Measurements from ENCODE around the gene NEAT1.
A peak's percentile ranks its signal among the peaks of the same experiment; 100 is the strongest.

NEAT1 gene

GRCh38 chr11:65473278-65473860, 50.8 kb downstream of the NEAT1 start:
- H3K4me1 ChIP-seq (ENCODE audit: low read length) = peaks cover 29% of the 10 kb centered on the region
- no peaks in the 10 kb centered on the region for H3K36me3 ChIP-seq (replicated peaks; ENCODE audit: low read depth, low read length)
- no peak overlapping the region for H3K4me3 ChIP-seq (ENCODE audit: low read length)
- no peaks in the 10 kb centered on the region for H4K20me1 ChIP-seq (ENCODE audit: insufficient read depth, low read length)
- no peak overlapping the region for H3K4me2 ChIP-seq (ENCODE audit: low read length)
- TF ChIP-seq CTCF (IDR thresholded peaks at IDR 0.05; ENCODE audit: low read depth, low read length) = no peak
- no peak for TF ChIP-seq EZH2phosphoT487 (IDR thresholded peaks at IDR 0.05; ENCODE audit: low read depth)
- peaks cover 25% of the 10 kb centered on the region for H3K79me2 ChIP-seq (ENCODE audit: low read length)
- H2AFZ ChIP-seq (ENCODE audit: low read depth, low read length) = no peak overlapping the region
- no peak overlapping the region for H3K27ac ChIP-seq (ENCODE audit: low read length)
- H3K9me3 ChIP-seq (ENCODE audit: insufficient read depth, low read length) = no peaks in the 10 kb centered on the region
- H3K27me3 ChIP-seq (ENCODE audit: low read depth, low read length) = no peaks in the 10 kb centered on the region
- H3K9ac ChIP-seq (ENCODE audit: low read length) = no peak overlapping the region

DNA sequence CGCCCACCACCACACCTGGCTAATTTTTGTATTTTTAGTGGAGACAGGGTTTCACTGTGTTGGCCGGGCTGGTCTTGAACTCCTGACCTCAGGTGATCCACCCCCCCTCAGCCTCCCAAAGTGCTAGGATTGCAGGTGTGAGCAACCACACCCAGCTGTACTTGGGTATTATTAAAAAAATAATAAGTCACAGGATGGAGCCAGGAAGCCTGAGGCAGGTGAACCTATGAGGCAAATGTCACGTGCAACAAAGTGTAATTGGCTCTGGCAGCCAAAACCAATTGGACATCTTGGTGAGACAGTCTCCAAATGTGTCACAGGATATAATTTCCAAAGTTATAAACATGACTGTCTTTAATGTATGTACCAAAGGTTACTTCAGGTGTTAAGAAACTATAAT, 52.3 kb downstream of the NEAT1 start:
- H3K4me1 ChIP-seq (ENCODE audit: low read length) = peaks cover 27% of the 10 kb centered on the region
- no peak overlapping the region for H2AFZ ChIP-seq (ENCODE audit: low read depth, low read length)
- no peak for TF ChIP-seq CTCF (IDR thresholded peaks at IDR 0.05; ENCODE audit: low read depth, low read length)
- H3K9me3 ChIP-seq (ENCODE audit: insufficient read depth, low read length) = no peaks in the 10 kb centered on the region
- no peak overlapping the region for H3K4me3 ChIP-seq (ENCODE audit: low read length)
- H4K20me1 ChIP-seq (ENCODE audit: insufficient read depth, low read length) = no peaks in the 10 kb centered on the region
- no peak overlapping the region for H3K9ac ChIP-seq (ENCODE audit: low read length)
- no peak overlapping the region for H3K4me2 ChIP-seq (ENCODE audit: low read length)
- no peaks in the 10 kb centered on the region for H3K36me3 ChIP-seq (replicated peaks; ENCODE audit: low read depth, low read length)
- H3K27me3 ChIP-seq (ENCODE audit: low read depth, low read length) = no peaks in the 10 kb centered on the region
- no peak overlapping the region for H3K27ac ChIP-seq (ENCODE audit: low read length)
- peaks cover 25% of the 10 kb centered on the region for H3K79me2 ChIP-seq (ENCODE audit: low read length)

DNA sequence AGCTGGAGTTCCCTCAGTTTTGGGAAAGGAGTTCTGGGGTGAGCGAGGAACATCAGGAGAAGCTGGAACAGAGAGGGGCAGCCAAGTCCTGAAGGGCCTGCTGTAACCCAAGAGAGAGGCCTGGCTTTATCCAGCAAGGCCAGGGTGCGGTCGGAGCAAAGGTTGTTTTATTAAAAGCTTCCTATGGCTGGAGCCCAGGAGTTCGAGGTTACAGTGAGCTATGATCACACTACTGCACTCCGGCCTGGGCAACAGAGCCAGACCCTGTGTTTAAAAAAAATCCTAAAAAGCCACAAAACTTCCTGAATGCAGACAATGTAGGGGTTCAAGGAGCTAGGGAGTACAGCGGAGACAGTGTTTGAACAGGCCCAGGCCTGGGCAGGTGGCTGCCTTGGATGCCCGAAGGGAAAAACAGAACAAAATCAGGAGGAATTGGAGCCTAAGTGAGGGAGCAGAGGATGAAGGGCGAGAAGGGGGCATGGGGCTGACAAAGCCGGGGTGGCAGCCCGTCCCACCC, 54.1 kb downstream of the NEAT1 start:
- Histone ChIP-seq H3K79me2 (ENCODE audit: low read length) (peaks cover 22% of the 10 kb centered on the region), H3K4me1 (ENCODE audit: low read length) (peaks cover 21% of the 10 kb centered on the region), H4K20me1 (ENCODE audit: insufficient read depth, low read length) (no peaks in the 10 kb centered on the region), H3K27ac (ENCODE audit: low read length) (peak overlapping the region; percentile 80), H2AFZ (ENCODE audit: low read depth, low read length) (no peak overlapping the region), H3K9ac (ENCODE audit: low read length) (peak overlapping the region; percentile 96), H3K4me3 (ENCODE audit: low read length) (peak overlapping the region; percentile 87), H3K9me3 (ENCODE audit: insufficient read depth, low read length) (no peaks in the 10 kb centered on the region), H3K27me3 (ENCODE audit: low read depth, low read length) (no peaks in the 10 kb centered on the region), H3K36me3 (replicated peaks; ENCODE audit: low read depth, low read length) (no peaks in the 10 kb centered on the region), H3K4me2 (ENCODE audit: low read length) (peak overlapping the region; percentile 92)
- TF ChIP-seq CTCF (IDR thresholded peaks at IDR 0.05; ENCODE audit: low read depth, low read length) (no peak), EZH2phosphoT487 (IDR thresholded peaks at IDR 0.05; ENCODE audit: low read depth) (no peak)

DNA sequence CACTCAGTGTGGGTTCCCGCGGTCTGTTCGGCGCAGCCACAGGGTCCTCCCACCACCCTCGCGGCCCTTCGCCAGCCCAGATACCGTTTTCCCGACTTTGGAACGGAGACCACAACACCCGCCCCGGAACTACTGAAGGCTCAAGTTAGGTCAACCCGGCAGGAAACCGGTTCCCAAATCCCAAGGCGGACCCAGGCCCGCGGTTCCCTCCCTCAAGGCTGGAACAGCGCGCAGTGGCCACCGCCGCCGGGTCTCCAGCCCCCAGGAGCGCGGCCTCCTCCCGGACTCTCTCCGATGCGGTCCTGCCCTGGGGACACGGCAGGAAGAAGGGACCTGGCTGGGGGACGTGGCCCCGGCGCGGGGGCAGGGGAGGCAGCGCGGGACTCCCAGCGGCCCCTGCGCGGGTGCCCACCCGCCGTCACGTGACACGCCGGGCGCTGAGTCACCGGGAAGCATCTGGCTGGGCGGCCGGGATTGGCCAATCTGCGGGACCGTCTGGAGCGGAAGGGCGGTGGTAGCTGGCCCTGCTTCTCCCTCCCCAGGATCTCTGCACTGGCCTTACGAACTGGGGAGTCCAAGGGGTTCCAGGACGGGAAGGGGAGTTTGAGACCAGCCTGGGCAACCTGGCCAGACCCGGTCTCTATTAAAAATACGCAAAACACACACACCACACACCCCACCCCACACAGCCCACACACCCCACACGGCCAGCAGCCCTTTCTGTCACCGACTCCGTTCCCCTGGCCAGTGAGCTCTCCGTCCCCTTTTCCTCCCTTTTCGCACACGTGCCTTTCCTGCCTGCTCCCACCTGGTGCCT, 54.8 kb downstream of the NEAT1 start:
- Histone ChIP-seq H2AFZ (ENCODE audit: low read depth, low read length) (peak overlapping the region; percentile 56; the same call in 1 of the 2 replicates), H3K4me1 (ENCODE audit: low read length) (peaks cover 14% of the 10 kb centered on the region)

More for the DNA sequence above, 54.8 kb downstream of the NEAT1 start:
- H3K4me3 ChIP-seq (ENCODE audit: low read length) = peak overlapping the region; percentile 87
- peaks cover 20% of the 10 kb centered on the region for H3K79me2 ChIP-seq (ENCODE audit: low read length)
- 0 out of 2 replicates have a peak, but pooled peaks cover 2% of the 10 kb centered on the region for H3K27me3 ChIP-seq (ENCODE audit: low read depth, low read length)
- peak overlapping the region; percentile 80 for H3K27ac ChIP-seq (ENCODE audit: low read length)
- TF ChIP-seq EZH2phosphoT487 (IDR thresholded peaks at IDR 0.05; ENCODE audit: low read depth) = no peak
- no peak for TF ChIP-seq CTCF (IDR thresholded peaks at IDR 0.05; ENCODE audit: low read depth, low read length)
- H3K36me3 ChIP-seq (replicated peaks; ENCODE audit: low read depth, low read length) = no peaks in the 10 kb centered on the region
- no peaks in the 10 kb centered on the region for H3K9me3 ChIP-seq (ENCODE audit: insufficient read depth, low read length)
- peak overlapping the region; percentile 96 for H3K9ac ChIP-seq (ENCODE audit: low read length)
- H4K20me1 ChIP-seq (ENCODE audit: insufficient read depth, low read length) = no peaks in the 10 kb centered on the region
- peak overlapping the region; percentile 92 for H3K4me2 ChIP-seq (ENCODE audit: low read length)
